PC-9 (cell line): ENCODE measurements around the gene PYM1. TPM values are rescaled to one million over a fixed set of nuclear protein-coding genes. Genes with fewer than 3 reads are reported as not detected.

Source experiments
- BruUV-seq: library from RNA; stranded (reverse); fragments of 400-500 nt; replicated peaks from 2 replicates; lab custom pipeline; 2021; lab: Mats Ljungman, UMichigan
- CTCF ChIA-PET: fragments of 300-600 bp; sonication (Branson Sonifier 250); formaldehyde crosslinking; loops from one replicate; lab custom pipeline; 2022; ENCODE audit warnings: antibody characterized with exemption; lab: Charles Lee
- POLR2A ChIA-PET: fragments of 300-600 bp; sonication (Branson Sonifier 250); formaldehyde crosslinking; loops from one replicate; lab custom pipeline; 2022; ENCODE audit warnings: antibody characterized with exemption; ENCODE audit not compliant: unreplicated experiment; lab: Charles Lee
- DNase-seq, 2 experiments: peaks; one replicate each; pipeline versions ENCODE4 v3.0.0 to v3.0.0-alpha.2; 2015 to 2022; ENCODE audit warnings: mixed read lengths in 1 of 2
- H2AFZ ChIP-seq: fragments of 200-600 bp; sonication (generic); 2 replicates; pipeline ENCODE4 v1.8.1; 2017; ENCODE audit warnings: antibody characterized with exemption
- H3F3A ChIP-seq: fragments of 200-600 bp; sonication (generic); 2 replicates; pipeline ENCODE4 v1.8.1; 2017; ENCODE audit warnings: antibody characterized with exemption, mild to moderate bottlenecking, low read depth; ENCODE audit not compliant: insufficient read depth
- H3K27ac ChIP-seq: fragments of 200-600 bp; sonication (generic); 2 replicates; pipeline ENCODE4 v1.6.1; 2016; ENCODE audit warnings: mixed run types
- H3K27me3 ChIP-seq: fragments of 200-600 bp; sonication (generic); 2 replicates; pipeline ENCODE4 v1.6.1; 2016; ENCODE audit warnings: low read depth, mixed run types; ENCODE audit not compliant: insufficient read depth
- H3K36me3 ChIP-seq: fragments of 200-600 bp; sonication (generic); 2 replicates; pipeline ENCODE4 v1.6.1; 2016; ENCODE audit warnings: low read depth, mixed run types
- H3K4me1 ChIP-seq: fragments of 200-600 bp; sonication (generic); replicated peaks from 2 replicates; pipeline ENCODE4 v1.6.1; 2016; ENCODE audit warnings: mixed run types; ENCODE audit not compliant: insufficient read depth
- H3K4me2 ChIP-seq: fragments of 200-600 bp; sonication (generic); 2 replicates; pipeline ENCODE4 v1.6.1; 2017; ENCODE audit warnings: mixed run types
- H3K4me3 ChIP-seq: fragments of 200-600 bp; sonication (generic); 2 replicates; pipeline ENCODE4 v1.6.1; 2016; ENCODE audit warnings: mixed run types
- H3K79me2 ChIP-seq: fragments of 200-600 bp; sonication (generic); 2 replicates; pipeline ENCODE4 v1.6.1; 2017; ENCODE audit warnings: low read depth, mixed run types
- H3K9me2 ChIP-seq: fragments of 200-600 bp; sonication (generic); 2 replicates; pipeline ENCODE4 v1.8.1; 2017; ENCODE audit warnings: mild to moderate bottlenecking; ENCODE audit not compliant: insufficient read depth
- H3K9me3 ChIP-seq: fragments of 200-600 bp; sonication (generic); 2 replicates; pipeline ENCODE4 v1.8.1; 2016; ENCODE audit warnings: low read depth; ENCODE audit not compliant: insufficient read depth
- H4K20me1 ChIP-seq: fragments of 200-600 bp; sonication (generic); 2 replicates; pipeline ENCODE4 v1.8.1; 2017; ENCODE audit not compliant: insufficient read depth
- CTCF ChIP-seq: fragments of 200-600 bp; sonication (generic); conservative IDR thresholded peaks from 2 replicates; pipeline ENCODE4 v1.6.1; 2017; ENCODE audit warnings: mixed run types, antibody characterized with exemption, mild to moderate bottlenecking, moderate library complexity
- EZH2 ChIP-seq: fragments of 200-600 bp; sonication (generic); IDR thresholded peaks from 2 replicates; pipeline ENCODE4 v1.8.0; 2017; ENCODE audit warnings: antibody characterized with exemption, low read depth
- intact Hi-C: fragments of 100-400 bp; cut with micrococcal nuclease; formaldehyde crosslinking; loops from one replicate; pipeline ENCODE4 v1.10.0; 2022; ENCODE audit not compliant: unreplicated experiment
- total RNA-seq: library from RNA; stranded (reverse); gene quantifications from 2 replicates; pipeline ENCODE4 v1.2.3, GENCODE V29; 2021

Gene PYM1
- total RNA-seq, 1 experiment from 2014 or later, result 54.0 TPM

GRCh38 chr12:55929306-55929791, 1.7 kb upstream of the PYM1 start:
- Histone ChIP-seq H3K27ac (peak overlapping the region; percentile 83; the same call in 1 of the 2 replicates), H3K4me1 (peaks cover 58% of the 10 kb centered on the region), H3K9me2 (no peaks in the 10 kb centered on the region), H3K79me2 (peaks cover 51% of the 10 kb centered on the region), H3K27me3 (no peaks in the 10 kb centered on the region), H4K20me1 (peaks cover 6% of the 10 kb centered on the region; the same call in 1 of the 2 replicates), H3K9me3 (no peaks in the 10 kb centered on the region), H3K4me2 (peak overlapping the region; percentile 98), H2AFZ (no peak overlapping the region), H3K36me3 (no peaks in the 10 kb centered on the region), H3K4me3 (peak overlapping the region; percentile 100; the same call in 1 of the 2 replicates), H3F3A (peaks cover 75% of the 10 kb centered on the region)
- no TSS peak for BruUV-seq
- DNase-seq, result no peak
- ChIA-PET POLR2A (no interaction called here), CTCF (no interaction called here)
- no peak for TF ChIP-seq CTCF
- no peak for TF ChIP-seq EZH2
- intact Hi-C loops, result loop anchor here (5.0 kb wide), 1 partner anchor 112 kb away; the partner anchor contains the start of genes ORMDL2 and SARNP

- no TSS peak for BruUV-seq
- Histone ChIP-seq H3K27me3 (no peaks in the 10 kb centered on the region), H3K79me2 (peaks cover 62% of the 10 kb centered on the region), H3K4me3 (peak overlapping the region; percentile 100), H3K36me3 (peaks cover 12% of the 10 kb centered on the region; the same call in 1 of the 2 replicates), H3K4me2 (peak overlapping the region; percentile 98), H2AFZ (peak overlapping the region; percentile 92), H3F3A (peaks cover 70% of the 10 kb centered on the region), H3K27ac (peak overlapping the region; percentile 83), H4K20me1 (0 out of 2 replicates have a peak, but pooled peaks cover 3% of the 10 kb centered on the region), H3K9me3 (no peaks in the 10 kb centered on the region), H3K9me2 (no peaks in the 10 kb centered on the region), H3K4me1 (peaks cover 39% of the 10 kb centered on the region)
- TF ChIP-seq EZH2 (no peak), CTCF (peak; percentile 86)
- DNase-seq, result peak; percentile 82 to 85
- intact Hi-C loops, result loop anchor here (1.0 to 5.0 kb wide), 3 partner anchors 98 to 114 kb away; partner anchors contain the start of genes DNAJC14, ORMDL2, RPS26 and SARNP
- ChIA-PET CTCF (interaction anchor here (0.6 to 1.7 kb wide), 10 partner anchors 12 to 1152 kb away, joined by 3 to 30 read pairs (median 8); partner anchors contain the start of genes BLOC1S1, DNAJC14, NEMP1 and ORMDL2), POLR2A (interaction anchor here (0.6 to 0.9 kb wide), 3 partner anchors 58 to 97 kb away, joined by 4 to 7 read pairs (median 5); partner anchors contain the start of gene SUOX)
Observed at GRCh38 chr12:55926738-55927587, 731 bp downstream of the PYM1 start.
